HPDE6-E6E7 (cell line): Measurements from ENCODE around the gene GATAD1.
"Not testable (repeated sequence)": the region's sequence is repeated elsewhere in the genome, so short reads cannot be mapped to it uniquely, and the experiment has no call there.

Source experiments
- DNase-seq: peaks from one replicate; pipeline ENCODE4 v3.0.0; 2011; ENCODE audit warnings: missing footprints; ENCODE audit errors: extremely low spot score

The GATAD1 gene

DNA sequence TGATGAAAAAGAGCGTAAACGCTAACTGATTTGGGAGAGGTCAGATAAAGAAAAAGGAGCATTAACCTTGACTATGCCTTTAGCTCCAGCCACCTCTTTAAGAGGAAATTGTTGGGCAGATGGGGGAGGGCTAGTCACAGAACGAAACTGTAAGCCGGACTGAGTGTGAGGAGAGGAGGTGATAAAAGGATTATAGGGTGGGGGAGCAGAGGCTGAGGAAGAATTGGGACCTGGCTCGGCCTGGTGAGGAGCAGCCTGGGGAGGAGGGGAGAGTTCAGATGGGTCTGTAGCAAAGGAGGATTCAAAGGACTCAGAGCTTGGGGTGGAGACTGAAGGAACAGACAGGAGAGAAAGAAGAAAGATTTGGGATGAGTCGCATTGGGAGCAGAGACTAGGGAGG lies 36.3 kb downstream of the GATAD1 start:
- not testable (repeated sequence) for DNase-seq

DNA sequence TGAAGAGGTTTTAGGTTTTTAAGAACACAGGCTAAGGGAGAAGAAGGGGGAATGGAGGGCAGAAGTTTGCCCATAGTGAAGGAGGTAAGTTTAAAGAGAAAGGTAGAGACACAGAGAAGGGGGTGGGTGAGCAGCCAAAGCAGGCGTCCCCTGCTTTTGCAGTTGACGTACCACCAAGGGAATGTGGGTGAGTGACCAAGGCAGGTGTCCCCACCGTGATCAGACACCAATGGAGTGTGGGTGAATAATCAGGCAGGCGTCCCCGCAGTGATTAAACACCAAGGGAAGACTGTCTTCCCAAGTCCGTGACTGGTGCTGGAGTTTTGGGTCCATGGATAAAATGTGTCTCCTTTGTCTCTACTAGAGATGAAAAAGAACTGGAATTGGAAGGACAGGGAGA lies 36.9 kb downstream of the GATAD1 start:
- not testable (repeated sequence) for DNase-seq

DNA sequence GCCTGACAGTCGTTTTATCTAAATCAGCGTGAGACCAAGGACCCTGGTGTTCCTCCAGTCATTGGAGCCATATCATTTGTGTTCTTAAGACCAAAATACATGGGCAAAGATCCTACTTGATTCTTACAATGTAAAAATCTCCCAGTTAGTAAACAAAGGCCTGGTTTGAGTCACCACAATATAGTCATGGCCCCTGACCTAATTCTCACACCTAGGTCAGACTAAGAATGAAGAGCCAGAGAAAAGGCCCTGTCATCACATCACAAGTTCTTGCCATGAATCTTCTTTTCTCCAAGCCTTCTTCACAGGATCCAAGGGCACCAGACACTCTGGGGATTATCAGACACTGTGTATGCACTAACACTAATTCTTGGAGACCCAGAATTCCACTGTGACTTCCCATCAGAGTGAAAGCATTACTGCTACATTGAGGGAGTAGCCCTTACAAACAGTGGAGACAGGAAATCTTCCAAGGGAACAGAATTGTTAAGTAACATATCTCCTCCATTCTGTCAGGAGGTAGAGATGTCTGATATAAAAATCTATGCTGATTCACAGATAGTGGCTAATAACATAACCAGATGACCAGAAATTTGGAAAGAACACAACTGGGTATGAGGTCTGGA lies 38.1 kb downstream of the GATAD1 start:
- DNase-seq: no peak

DNA sequence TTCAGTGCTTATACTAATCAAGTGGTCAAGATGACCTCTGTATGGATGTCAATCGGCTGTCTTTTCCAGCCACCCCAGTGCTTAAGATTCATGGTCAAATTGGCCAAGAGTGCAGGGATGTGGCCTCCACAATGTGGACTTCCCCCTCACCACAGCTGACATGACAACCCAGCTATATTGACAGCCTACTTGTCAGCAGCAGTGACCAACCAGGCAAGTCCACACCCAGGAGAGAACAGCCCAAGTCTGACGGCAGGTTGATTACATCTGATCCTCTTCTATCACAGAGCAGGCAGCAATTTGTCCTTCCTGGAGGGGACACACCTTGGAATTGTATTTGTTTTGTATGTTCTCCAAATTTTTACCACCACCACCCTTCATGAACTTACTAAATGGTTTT lies 38.7 kb downstream of the GATAD1 start:
- no peak for DNase-seq

DNA sequence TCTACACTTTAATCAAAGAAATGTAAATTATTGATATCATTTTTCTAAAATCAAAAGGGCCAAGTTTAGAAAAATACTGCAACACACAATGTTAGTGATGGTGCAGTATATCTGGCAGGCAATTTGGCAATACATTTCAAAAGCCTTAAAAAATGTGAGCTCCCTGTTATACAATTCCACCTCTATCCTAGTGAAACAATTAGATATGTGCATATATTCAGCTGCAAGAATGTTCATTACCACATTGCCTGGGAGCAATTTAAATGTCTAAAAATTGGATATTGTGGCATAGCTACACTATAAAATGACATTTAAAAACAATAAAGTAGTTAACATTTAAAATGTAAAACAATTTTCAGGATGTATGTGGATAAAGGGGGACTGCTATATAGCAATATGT lies 40.5 kb downstream of the GATAD1 start:
- no peak for DNase-seq

DNA sequence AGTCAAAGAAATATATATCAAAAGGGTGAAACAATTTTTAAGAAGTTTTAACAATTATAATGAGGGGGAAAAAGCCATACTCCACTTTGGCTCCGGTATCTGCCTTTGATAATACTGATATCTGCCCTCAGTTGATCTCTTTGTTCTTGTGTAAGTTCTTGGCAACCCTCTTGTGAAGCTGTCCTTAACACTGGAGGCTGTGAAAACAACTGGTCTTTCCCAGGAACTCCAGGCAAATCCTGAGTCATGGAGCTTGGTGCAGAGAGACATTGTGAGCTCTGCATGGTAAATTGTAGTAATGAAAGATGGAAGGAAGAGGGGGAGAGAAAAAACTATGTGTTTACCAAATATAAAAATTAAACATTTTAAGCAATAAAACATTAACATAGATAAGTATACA lies 42.4 kb downstream of the GATAD1 start:
- no peak for DNase-seq

DNA sequence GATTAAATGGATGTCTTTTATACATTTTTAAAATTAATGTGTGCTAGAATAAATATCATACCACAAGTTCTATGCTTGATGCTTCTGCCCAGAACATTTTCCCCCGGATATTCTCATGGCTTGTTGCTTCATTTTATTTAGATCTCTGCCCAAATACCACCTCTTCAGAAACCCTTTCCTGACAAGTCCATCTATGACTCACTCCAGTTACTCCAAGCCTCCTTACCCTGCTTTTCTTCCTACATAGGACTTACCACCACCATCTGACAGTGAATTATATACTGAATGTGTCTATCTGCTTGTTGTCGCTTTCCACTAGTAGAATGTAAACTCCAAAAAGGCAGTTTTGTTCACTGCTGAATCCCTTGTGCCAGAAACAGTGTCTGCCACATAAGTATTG lies 49.6 kb downstream of the GATAD1 start:
- DNase-seq: no peak

DNA sequence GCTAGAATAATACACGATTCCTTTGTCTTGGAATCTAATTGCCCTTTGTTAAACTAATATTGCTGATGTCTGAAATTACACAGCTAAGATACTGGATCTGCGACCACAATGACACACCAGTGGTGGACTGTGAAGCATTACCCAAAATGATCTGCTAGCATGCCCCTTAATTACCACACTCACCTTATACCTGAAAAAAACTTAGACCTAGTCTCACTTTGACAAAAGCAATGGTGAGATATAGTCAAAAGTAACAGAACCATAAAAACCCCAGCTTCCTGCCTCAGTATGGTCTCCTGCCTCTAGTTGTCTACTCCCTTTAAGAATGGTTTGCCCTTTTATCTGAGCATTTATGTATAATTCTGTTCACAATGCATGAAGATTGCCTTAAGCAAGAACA lies 51.3 kb downstream of the GATAD1 start:
- DNase-seq: no peak

DNA sequence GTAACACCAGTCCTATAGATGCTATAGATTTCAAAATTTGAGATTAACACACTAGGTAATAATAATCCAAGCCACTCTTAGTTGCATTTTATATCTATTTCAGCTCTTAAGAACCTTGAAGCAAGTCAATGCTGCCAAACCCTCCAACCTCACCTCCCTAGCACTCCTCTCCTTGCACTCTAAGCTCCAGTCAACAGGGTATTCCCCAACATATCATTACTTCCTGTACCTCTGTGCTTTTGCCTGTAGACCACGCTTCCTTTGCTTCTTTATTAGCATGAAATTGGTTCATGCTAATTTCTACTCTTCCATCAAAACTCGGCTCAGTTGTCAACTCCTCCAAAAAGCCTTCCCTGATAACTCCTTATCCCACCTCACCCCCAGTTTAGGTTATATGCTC lies 56.5 kb downstream of the GATAD1 start:
- no peak for DNase-seq

DNA sequence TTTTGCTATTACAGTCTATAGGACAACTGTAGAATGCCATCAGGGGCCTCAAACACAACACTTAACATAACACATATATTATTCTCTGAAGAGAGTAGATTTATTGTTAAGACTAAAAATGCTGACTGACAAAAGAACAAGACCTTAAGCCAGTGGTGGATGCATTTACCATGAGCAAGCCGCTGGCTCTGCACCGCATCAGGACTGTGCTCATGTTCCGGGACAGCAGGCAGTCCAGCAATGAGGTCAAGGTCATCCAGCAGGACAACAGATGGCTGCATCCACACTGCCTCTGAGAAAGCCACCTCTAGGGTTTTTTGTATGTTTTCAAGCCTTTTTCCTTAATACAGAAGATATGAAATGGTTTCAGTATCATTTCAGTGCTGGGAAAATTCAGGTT lies 57.3 kb downstream of the GATAD1 start:
- no peak for DNase-seq

DNA sequence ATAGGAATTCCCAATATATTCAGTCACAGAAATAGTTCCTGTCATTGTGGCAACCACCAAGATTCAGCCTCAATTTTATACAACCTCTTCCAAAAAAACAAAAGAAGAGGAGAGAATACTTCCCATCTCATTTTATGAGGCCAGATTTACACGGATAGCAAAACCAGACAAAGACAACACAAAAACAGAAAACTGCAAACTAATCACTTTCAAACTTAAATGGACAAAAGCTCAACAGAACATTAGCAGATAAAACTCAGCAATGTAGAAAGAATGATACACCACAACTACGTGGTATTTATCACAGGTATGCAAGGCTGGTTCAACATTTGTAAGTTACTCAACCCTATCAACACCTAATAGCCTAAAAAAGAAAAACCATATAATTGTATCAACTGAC lies 59.1 kb downstream of the GATAD1 start:
- no peak for DNase-seq

DNA sequence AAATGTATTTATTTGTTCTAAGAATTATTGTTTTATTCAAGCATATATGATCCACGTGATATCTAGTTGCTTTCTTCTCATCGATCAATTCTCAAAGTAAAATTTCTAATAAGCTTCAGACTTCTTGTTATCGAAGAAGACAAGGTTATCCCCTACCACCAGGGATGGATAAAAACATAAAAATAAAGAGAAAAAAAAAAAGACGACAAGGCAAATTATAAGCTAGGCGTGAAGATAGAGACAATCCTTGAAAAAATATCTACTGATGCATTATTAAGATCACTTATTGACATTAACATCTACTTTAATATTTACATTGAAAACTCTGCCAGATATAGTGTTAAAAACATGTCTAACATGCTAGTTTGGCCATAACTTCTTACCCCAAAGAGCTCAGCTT lies 61.7 kb downstream of the GATAD1 start:
- DNase-seq: no peak
